Sigmoid colon (tissue), 4 donors: ENCODE data around the gene CACNA1G.

ENCODE experiments used
- CTCF ChIP-seq, 4 experiments: fragments of 450-650 bp in 3 of 4; fragments of 200-600 bp in 1 of 4; IDR thresholded peaks; one replicate each; pipeline ENCODE4 v1.5.1; 2016 to 2019; ENCODE audit warnings: antibody characterized with exemption in 4 of 4, mild to moderate bottlenecking in 3 of 4, moderate library complexity in 2 of 4
- POLR2A ChIP-seq, 2 donors: fragments of 450-650 bp; IDR thresholded peaks; one replicate each; pipeline ENCODE4 v1.6.1; 2016; ENCODE audit warnings: antibody characterized with exemption in 2 of 2, mild to moderate bottlenecking in 2 of 2, moderate library complexity in 2 of 2
- POLR2AphosphoS5 ChIP-seq, 4 donors: sonication (generic); formaldehyde crosslinking; IDR thresholded peaks; one replicate each; pipeline ENCODE4 v1.6.1; 2017; ENCODE audit warnings: antibody characterized with exemption in 4 of 4

- TF ChIP-seq POLR2A (IDR thresholded peaks at IDR 0.05), result no peak
- TF ChIP-seq CTCF (IDR thresholded peaks at IDR 0.05), result no peak
- no peak for TF ChIP-seq POLR2AphosphoS5 (IDR thresholded peaks at IDR 0.05)
These were observed 23.6 kb upstream of the CACNA1G start for GRCh38 chr17:50536683-50537646.
